GM21529 (cell line): ENCODE measurements around the gene ELN.

Experiments
- ATAC-seq: cut with Tn5 transposase; IDR thresholded peaks from one replicate; pipeline ENCODE4 v1.9.1; 2021; ENCODE audit not compliant: unreplicated experiment

Gene ELN

GRCh38 chr7:74092321-74092963, 64.5 kb downstream of the ELN start:
- peak; percentile 1 for ATAC-seq

GRCh38 chr7:74092964-74093471, 65.0 kb downstream of the ELN start:
- ATAC-seq = peak; percentile 63

GRCh38 chr7:74093671-74094223, 65.8 kb downstream of the ELN start:
- peak; percentile 8 for ATAC-seq

- peak; percentile 55 for ATAC-seq
Measured at GRCh38 chr7:74094224-74095101, 66.5 kb downstream of the ELN start.

- no peak for ATAC-seq
Measured at GRCh38 chr7:74095135-74095534, 67.2 kb downstream of the ELN start.

GRCh38 chr7:74097937-74098614, 70.1 kb downstream of the ELN start:
- ATAC-seq = no peak

- ATAC-seq = no peak
Measured at GRCh38 chr7:74099031-74099430, 71.1 kb downstream of the ELN start.

- ATAC-seq = peak; percentile 94
Measured at GRCh38 chr7:74101061-74101681, 73.2 kb downstream of the ELN start.

GRCh38 chr7:74103219-74103772, 75.3 kb downstream of the ELN start:
- no peak for ATAC-seq

GRCh38 chr7:74104702-74105101, 76.7 kb downstream of the ELN start:
- no peak for ATAC-seq

GRCh38 chr7:74105992-74106391, 78.0 kb downstream of the ELN start:
- ATAC-seq = no peak

GRCh38 chr7:74106846-74107245, 78.9 kb downstream of the ELN start:
- ATAC-seq = no peak

GRCh38 chr7:74115326-74115725, 87.4 kb downstream of the ELN start:
- no peak for ATAC-seq

- no peak for ATAC-seq
Measured at GRCh38 chr7:74116356-74116755, 88.4 kb downstream of the ELN start.
